Suppressor macrophage treated with lipopolysaccharide for 4 hours (primary cell): ENCODE data around the gene ST8SIA1.
A peak's percentile ranks its signal among the peaks of the same experiment; 100 is the strongest.

Experiments used
- DNase-seq: peaks from one replicate; pipeline ENCODE4 v3.0.0-alpha.2; 2020

The ST8SIA1 gene

GRCh38 chr12:22282283-22282682, 52.2 kb downstream of the ST8SIA1 start:
- DNase-seq, result no peak

DNA sequence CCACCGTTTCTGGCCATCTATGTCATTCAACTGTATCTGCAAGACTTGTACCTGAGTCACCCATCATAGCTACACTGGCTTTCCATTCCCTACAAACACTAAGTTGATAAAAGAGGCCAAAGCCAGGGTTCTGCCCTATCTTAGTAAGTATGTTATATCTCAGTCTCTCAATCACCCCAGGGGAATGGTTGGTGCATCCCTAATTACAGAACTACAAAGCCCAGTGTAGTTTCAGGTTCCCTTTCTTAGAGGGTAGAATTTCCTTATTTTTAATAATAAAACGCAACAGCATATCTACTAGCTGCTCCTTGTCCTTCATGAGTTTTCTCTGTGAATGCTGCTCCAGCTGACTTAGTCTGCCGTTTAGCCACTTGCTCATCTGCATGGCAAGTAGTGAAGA, 57.6 kb downstream of the ST8SIA1 start:
- DNase-seq, result peak; percentile 23

DNA sequence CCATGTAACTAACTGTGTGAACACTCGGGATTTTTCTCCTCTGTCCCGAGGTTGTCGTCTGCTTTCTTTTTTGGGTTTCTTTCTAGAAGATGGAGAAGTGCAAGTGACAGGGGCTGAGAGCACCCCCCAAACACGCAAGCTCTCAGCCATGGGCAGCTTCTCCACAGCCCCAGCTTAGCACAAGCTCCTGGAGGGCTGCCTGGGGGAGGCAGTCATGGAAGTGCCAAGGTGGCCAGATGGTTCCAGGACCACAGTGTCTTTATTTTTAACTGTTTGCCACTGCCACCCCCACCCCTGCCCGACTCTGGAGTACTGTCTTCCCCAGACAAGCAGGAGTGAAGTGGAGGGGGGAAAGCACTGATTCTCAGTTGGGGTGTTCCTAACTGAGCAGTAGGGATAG, 58.2 kb downstream of the ST8SIA1 start:
- no peak for DNase-seq

GRCh38 chr12:22275843-22276242, 58.7 kb downstream of the ST8SIA1 start:
- peak; percentile 25 for DNase-seq

DNA sequence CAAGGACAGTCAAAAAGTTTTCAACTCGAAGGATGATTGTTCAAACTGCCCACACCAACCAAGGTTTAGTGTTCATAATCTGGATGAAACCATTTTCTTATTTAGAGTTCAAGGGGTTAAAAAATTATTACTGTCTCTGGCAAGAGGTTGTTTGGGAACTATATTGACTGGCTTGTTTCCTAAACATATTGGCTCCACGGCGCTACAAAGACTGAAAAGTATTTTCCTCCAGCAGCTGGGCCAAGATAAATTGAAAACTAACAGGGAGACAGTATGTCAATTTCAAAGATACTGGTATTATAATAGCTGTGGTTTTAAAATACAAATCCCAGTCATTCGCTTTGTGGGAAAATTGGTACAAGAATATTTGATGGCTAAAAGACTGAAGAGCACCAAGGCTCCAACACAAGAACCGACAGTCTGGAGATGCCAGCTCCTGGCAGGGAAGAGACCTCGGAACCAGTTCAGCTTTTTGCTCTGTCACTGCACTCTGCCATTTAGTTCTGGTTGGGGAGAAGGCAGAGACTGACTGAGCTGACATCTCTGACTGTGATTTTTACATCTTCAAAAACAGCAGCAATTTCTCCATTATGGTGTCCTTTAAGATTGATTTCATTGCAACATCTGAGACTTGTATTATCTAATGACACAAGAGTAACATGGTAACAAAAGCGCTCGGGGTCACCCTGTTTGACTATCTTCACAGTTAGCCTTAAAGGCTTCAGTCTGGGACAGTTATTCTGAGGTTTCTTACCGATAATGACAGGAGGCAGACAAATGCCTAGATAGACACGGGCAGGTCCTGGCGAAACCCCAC, 62.0 kb downstream of the ST8SIA1 start:
- no peak for DNase-seq

DNA sequence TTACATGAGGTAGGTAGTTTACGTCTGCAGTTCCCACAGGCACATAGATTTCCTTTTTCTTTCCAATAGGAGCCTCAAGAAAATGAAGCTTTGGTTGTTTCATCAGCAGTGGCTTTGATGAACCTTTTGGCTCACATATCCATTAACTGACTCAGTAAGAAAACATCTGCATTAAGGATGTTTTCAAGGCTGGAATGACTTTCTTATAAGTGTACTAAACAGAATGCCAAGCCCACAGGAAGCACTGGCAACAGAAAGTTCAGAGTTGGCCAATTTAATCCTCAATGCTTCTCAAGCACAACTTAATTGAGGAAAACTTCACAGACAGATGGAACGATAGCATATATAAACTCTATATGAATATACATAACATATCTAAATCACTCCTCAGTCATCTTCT, 63.5 kb downstream of the ST8SIA1 start:
- DNase-seq, result no peak

GRCh38 chr12:22268973-22269372, 65.5 kb downstream of the ST8SIA1 start:
- no peak for DNase-seq

DNA sequence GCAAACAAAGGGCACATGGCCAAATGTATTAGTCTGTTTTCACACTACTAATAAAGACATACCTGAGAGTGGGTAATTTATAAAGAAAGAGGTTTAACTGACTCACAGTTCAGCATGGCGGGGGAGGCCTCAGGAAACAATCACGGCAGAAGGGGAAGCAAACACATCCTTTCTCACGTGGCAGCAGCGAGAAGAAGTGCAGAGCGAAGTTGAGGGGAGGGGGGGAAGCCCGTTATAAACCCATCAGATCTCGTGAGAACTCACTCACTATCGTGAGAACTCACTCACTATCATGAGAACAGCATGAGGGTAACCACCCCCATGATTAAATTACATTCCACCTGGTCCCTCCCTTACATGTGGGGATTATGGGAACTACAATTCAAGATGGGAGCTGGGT, 66.1 kb downstream of the ST8SIA1 start:
- no peak for DNase-seq

GRCh38 chr12:22266101-22266500, 68.4 kb downstream of the ST8SIA1 start:
- DNase-seq, result no peak

DNA sequence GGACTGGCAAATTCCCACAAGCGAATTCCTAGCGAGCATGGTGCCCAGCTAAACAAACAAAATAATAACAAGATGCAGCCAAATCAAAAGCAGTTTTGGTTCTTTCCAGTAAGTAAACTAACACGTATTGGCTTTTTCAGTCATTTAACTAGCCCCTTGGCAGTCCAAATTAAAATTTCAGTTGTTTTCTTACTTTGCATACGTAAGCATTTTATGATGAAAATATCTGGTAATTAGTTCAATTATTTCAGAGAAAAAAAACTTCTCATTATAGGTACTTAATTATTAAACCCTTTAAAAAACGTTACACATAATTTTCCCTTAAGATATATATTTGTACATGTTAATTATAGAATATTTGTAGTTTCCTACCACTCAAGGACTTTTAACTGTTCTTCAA, 70.1 kb downstream of the ST8SIA1 start:
- DNase-seq, result no peak

GRCh38 chr12:22262309-22262708, 72.2 kb downstream of the ST8SIA1 start:
- DNase-seq, result peak; percentile 29

GRCh38 chr12:22257100-22257499, 77.4 kb downstream of the ST8SIA1 start:
- DNase-seq, result no peak

- no peak for DNase-seq
Observed at GRCh38 chr12:22256605-22257004, 77.9 kb downstream of the ST8SIA1 start.

DNA sequence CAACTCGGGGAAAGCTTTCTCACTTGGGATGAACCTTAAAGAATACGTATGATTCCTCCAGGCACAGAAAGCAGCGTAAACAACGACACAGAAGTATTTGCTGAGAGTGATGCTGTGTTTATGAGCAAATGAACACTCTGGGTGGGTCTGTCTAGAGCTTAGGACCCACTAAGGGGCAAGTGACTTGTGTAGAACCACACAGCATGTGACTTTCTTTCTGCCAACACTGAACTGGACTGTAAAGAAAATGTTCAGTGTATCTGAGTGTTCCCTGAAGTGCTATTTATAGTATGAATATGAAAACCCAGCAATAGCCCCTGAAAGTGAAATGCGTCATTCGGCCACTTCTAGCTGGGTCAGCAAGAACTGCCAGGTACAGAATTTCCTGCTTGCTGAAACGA, 78.5 kb downstream of the ST8SIA1 start:
- no peak for DNase-seq

DNA sequence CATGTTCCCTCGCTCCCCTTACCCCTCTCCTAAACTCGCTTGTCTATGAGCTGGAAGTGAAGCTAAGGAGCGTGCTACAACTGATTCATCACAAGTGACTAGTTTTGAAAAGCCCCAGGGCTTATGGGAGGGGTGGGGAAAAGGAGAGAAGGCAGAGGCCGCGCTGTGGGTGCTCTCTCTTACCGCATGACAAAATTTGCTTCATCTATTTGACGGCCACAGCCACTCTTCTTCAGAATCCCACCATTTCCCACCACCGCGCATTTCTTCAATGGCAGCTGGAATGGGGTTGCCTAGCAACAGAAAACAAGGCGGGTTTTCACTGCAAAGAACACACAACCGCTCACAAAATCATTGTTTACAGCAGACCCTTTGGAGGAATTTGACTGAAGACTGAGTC, 79.4 kb downstream of the ST8SIA1 start:
- no peak for DNase-seq

DNA sequence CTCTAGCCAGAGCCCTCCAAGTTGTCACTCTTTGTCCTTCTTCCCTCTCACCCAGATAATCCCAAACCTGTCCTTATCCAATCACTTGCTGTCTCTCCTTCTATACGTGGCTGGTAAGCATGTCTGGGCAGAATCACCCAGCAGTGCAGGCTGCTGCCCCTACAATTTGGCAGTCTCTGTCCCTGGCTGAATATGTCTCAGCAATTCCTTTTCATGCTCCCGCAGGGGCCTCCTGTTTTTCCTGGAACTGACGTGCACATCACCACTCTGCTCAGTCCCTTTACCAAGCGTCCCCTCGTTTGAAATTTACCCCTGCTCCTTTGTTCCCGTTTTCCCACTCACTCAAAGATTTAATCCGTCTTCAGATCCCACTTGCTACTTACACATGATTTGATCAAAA, 80.0 kb downstream of the ST8SIA1 start:
- no peak for DNase-seq

DNA sequence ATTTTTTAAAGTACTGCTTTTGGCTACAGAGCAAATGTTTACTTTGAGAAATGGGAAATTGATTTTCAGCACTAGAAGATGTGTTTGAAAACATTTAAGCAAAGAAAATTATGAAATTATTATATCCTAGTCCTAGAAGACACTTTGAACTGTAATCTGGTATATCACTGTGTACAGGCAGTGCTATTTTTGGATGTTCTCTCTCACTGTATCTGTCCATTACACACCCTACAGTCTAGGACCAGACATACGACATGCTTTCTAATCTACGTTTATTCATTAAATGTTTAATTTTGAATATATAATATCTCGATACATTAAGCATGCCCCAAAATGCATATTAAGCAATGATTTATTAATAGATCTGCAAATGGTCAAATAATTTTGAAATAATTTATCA, 82.5 kb downstream of the ST8SIA1 start:
- no peak for DNase-seq

DNA sequence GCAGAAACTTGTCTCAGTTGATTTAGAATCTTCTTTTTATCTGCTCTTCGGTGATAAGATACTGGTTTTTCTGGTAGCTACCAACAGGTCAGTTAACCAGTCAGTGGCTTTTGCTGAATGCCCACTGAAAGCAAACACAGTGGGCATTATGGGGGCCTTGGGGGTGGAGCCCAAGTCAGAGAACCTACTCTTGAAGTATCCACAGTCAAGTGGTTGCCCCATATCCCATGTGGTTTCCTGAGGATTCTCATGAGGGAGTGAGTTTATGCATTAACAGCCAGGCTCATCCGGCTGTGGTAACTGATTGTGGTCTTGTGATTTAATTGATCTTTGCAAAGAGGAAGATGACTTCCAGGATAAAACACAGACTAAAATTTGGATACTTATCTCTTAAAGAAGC, 83.7 kb downstream of the ST8SIA1 start:
- peak; percentile 26 for DNase-seq

GRCh38 chr12:22248571-22249115, 85.9 kb downstream of the ST8SIA1 start:
- no peak for DNase-seq

DNA sequence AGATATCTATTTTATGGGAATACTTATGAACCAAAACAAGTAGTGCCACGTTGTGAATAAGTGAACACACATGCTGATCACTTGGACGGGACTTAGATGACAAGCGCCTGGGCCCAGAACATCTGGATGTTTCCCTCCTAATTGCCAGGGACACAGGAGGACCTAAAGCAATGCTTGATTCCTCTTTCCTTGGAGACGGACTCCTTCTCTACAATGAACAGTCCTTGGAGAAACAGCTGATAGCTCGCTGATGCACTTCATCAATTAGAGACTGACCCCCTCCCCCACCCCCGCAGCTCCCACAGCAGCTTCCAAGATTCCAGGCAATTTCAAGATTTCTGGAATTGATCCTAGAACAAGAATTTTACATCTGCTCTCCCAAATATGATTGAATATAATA, 86.4 kb downstream of the ST8SIA1 start:
- DNase-seq, result no peak

GRCh38 chr12:22246217-22246846, 88.2 kb downstream of the ST8SIA1 start:
- DNase-seq, result no peak

DNA sequence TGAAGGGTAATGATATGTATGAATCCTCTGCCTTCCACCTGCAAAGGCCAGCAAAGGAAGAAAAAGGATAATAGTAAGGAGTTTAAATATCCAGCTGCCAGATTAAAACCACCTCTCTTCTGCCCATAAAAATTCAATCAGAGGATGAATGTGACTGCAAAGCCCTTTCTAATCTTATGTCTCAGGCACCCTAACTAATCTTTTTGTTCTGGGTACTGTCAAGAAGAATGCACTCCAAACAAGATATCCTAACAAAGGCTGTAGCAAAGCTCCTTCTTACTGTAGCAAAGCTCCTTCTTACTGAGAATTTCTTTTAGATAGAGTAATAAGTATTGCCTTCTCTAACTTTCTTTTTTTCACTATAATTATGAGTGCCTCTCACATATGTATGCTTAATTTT, 91.8 kb downstream of the ST8SIA1 start:
- no peak for DNase-seq

DNA sequence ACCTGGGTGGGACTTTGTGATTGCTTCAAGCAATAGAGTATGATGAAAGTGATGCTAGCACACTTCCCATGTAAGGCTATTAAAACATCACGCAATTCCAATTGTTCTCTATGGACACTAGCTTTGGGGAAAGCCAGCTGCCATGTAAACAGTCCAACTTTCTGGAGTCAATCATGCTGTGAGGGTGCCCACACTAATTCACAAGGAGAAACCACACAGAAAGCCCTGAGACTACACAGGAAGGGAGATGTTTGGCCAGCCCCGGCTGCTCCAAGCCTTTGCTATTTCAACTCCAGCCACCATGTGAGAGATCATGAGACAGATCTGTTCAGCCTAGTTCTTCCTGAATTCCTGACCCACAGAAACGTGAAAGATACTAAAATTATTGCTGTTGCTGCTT, 96.3 kb downstream of the ST8SIA1 start:
- DNase-seq, result no peak

- no peak for DNase-seq
Observed at GRCh38 chr12:22234561-22234960, 99.9 kb downstream of the ST8SIA1 start.
